Muscle layer of colon (tissue), 2 donors: ENCODE results near the gene WDR82.
A peak's percentile ranks its signal among the peaks of the same experiment; 100 is the strongest.
"Not testable (repeated sequence)": the region's sequence is repeated elsewhere in the genome, so short reads cannot be mapped to it uniquely, and the experiment has no call there.

ENCODE experiments used
- H3K27ac ChIP-seq: one replicate; pipeline ENCODE4 v1.7.0; 2013; ENCODE audit warnings: low read depth, mild to moderate bottlenecking, low read length, moderate library complexity
- H3K27me3 ChIP-seq, 2 donors: one replicate each; pipeline ENCODE4 v1.7.0; 2013; ENCODE audit warnings: low read length in 2 of 2, mild to moderate bottlenecking in 2 of 2; ENCODE audit not compliant: insufficient read depth in 2 of 2, control insufficient read depth in 1 of 2
- H3K36me3 ChIP-seq: one replicate; pipeline ENCODE4 v1.7.0; 2013; ENCODE audit warnings: mild to moderate bottlenecking, low read length; ENCODE audit not compliant: insufficient read depth
- H3K4me1 ChIP-seq: one replicate; pipeline ENCODE4 v1.7.0; 2013; ENCODE audit warnings: mild to moderate bottlenecking, low read length; ENCODE audit not compliant: insufficient read depth
- H3K4me3 ChIP-seq, 2 donors: one replicate each; pipeline ENCODE4 v1.7.0; 2013; ENCODE audit warnings: low read length in 2 of 2, low read depth in 1 of 2, mild to moderate bottlenecking in 1 of 2, moderate library complexity in 1 of 2
- H3K9ac ChIP-seq: one replicate; pipeline ENCODE4 v1.7.0; 2013; ENCODE audit warnings: low read length
- H3K9me3 ChIP-seq: one replicate; pipeline ENCODE4 v1.7.0; 2013; ENCODE audit warnings: mild to moderate bottlenecking, low read length
- donor health status: abdominal sarcoma.
- donor health status: Adenocarcinoma of cecum.

Gene WDR82

GRCh38 chr3:52280050-52280461 lies 1.6 kb upstream of the WDR82 start:
- Histone ChIP-seq H3K4me3 (no peak overlapping the region), H3K27ac (peak overlapping the region; percentile 96), H3K9ac (no peak overlapping the region)

GRCh38 chr3:52279596-52279995 lies 1.1 kb upstream of the WDR82 start:
- Histone ChIP-seq H3K9ac (no peak overlapping the region), H3K27ac (peak overlapping the region; percentile 96), H3K9me3 (no peaks in the 10 kb centered on the region), H3K36me3 (no peaks in the 10 kb centered on the region), H3K4me1 (peaks cover 21% of the 10 kb centered on the region), H3K4me3 (peak overlapping the region; percentile 59 to 94), H3K27me3 (no peaks in the 10 kb centered on the region)

More at GRCh38 chr3:52280050-52280461, 1.6 kb upstream of the WDR82 start:
- no peaks in the 10 kb centered on the region for H3K36me3 ChIP-seq
- H3K27me3 ChIP-seq: no peaks in the 10 kb centered on the region
- peaks cover 20% of the 10 kb centered on the region for H3K4me1 ChIP-seq
- no peaks in the 10 kb centered on the region for H3K9me3 ChIP-seq

GRCh38 chr3:52277972-52278509 lies 408 bp downstream of the WDR82 start:
- H3K4me1 ChIP-seq: peaks cover 28% of the 10 kb centered on the region
- peak overlapping the region; percentile 96 for H3K27ac ChIP-seq
- H3K9ac ChIP-seq: peak overlapping the region; percentile 67
- H3K4me3 ChIP-seq: peak overlapping the region; percentile 59 to 94
- no peaks in the 10 kb centered on the region for H3K36me3 ChIP-seq
- H3K9me3 ChIP-seq: no peaks in the 10 kb centered on the region
- no peaks in the 10 kb centered on the region for H3K27me3 ChIP-seq

- Histone ChIP-seq H3K27me3 (no peaks in the 10 kb centered on the region), H3K4me1 (peaks cover 32% of the 10 kb centered on the region), H3K27ac (peak overlapping the region; percentile 96)
Observed at GRCh38 chr3:52277071-52277964, 1.1 kb downstream of the WDR82 start.

GRCh38 chr3:52274781-52275180 lies 3.7 kb downstream of the WDR82 start:
- peaks cover 51% of the 10 kb centered on the region for H3K4me1 ChIP-seq
- not testable (repeated sequence) for H3K9me3 ChIP-seq, H3K9ac ChIP-seq, H3K27ac ChIP-seq, H3K36me3 ChIP-seq, H3K27me3 ChIP-seq, H3K4me3 ChIP-seq

More at GRCh38 chr3:52277071-52277964, 1.1 kb downstream of the WDR82 start:
- H3K9ac ChIP-seq: peak overlapping the region; percentile 67
- H3K4me3 ChIP-seq: peak overlapping the region; percentile 59 to 94
- H3K9me3 ChIP-seq: no peaks in the 10 kb centered on the region
- no peaks in the 10 kb centered on the region for H3K36me3 ChIP-seq

GRCh38 chr3:52272831-52273230 lies 5.6 kb downstream of the WDR82 start:
- H3K36me3 ChIP-seq: peaks cover 14% of the 10 kb centered on the region
- no peaks in the 10 kb centered on the region for H3K9me3 ChIP-seq
- H3K27me3 ChIP-seq: no peaks in the 10 kb centered on the region
- no peak overlapping the region for H3K27ac ChIP-seq
- peaks cover 41% of the 10 kb centered on the region for H3K4me1 ChIP-seq
- H3K4me3 ChIP-seq: no peak overlapping the region
- no peak overlapping the region for H3K9ac ChIP-seq

GRCh38 chr3:52272172-52272571 lies 6.3 kb downstream of the WDR82 start:
- not testable (repeated sequence) for H3K4me3 ChIP-seq, H3K9ac ChIP-seq, H3K27ac ChIP-seq, H3K27me3 ChIP-seq, H3K9me3 ChIP-seq
- Histone ChIP-seq H3K36me3 (peaks cover 21% of the 10 kb centered on the region), H3K4me1 (peaks cover 41% of the 10 kb centered on the region)

- H3K4me1 ChIP-seq: peaks cover 34% of the 10 kb centered on the region
- no peaks in the 10 kb centered on the region for H3K27me3 ChIP-seq
- no peak overlapping the region for H3K4me3 ChIP-seq
- no peak overlapping the region for H3K27ac ChIP-seq
- no peaks in the 10 kb centered on the region for H3K9me3 ChIP-seq
- peaks cover 36% of the 10 kb centered on the region for H3K36me3 ChIP-seq
- no peak overlapping the region for H3K9ac ChIP-seq
Observed at GRCh38 chr3:52270252-52270754, 8.1 kb downstream of the WDR82 start.

- no peaks in the 10 kb centered on the region for H3K27me3 ChIP-seq
- H3K36me3 ChIP-seq: peaks cover 38% of the 10 kb centered on the region
- H3K9me3 ChIP-seq: no peaks in the 10 kb centered on the region
- no peak overlapping the region for H3K4me3 ChIP-seq
- H3K27ac ChIP-seq: no peak overlapping the region
- H3K4me1 ChIP-seq: peaks cover 34% of the 10 kb centered on the region
- no peak overlapping the region for H3K9ac ChIP-seq
Observed at GRCh38 chr3:52269776-52270175, 8.7 kb downstream of the WDR82 start.

- Histone ChIP-seq H3K9me3 (no peaks in the 10 kb centered on the region), H3K27me3 (no peaks in the 10 kb centered on the region), H3K4me3 (no peak overlapping the region), H3K4me1 (peaks cover 26% of the 10 kb centered on the region), H3K9ac (no peak overlapping the region), H3K36me3 (peaks cover 55% of the 10 kb centered on the region), H3K27ac (no peak overlapping the region)
Observed at GRCh38 chr3:52268036-52268435, 10.4 kb downstream of the WDR82 start.

- no peak overlapping the region for H3K27ac ChIP-seq
- no peak overlapping the region for H3K4me3 ChIP-seq
- peaks cover 6% of the 10 kb centered on the region for H3K4me1 ChIP-seq
- H3K36me3 ChIP-seq: peaks cover 80% of the 10 kb centered on the region
- H3K27me3 ChIP-seq: no peaks in the 10 kb centered on the region
- no peaks in the 10 kb centered on the region for H3K9me3 ChIP-seq
- no peak overlapping the region for H3K9ac ChIP-seq
Observed at GRCh38 chr3:52265387-52265786, 13.1 kb downstream of the WDR82 start.
